Neutrophil (primary cell): ENCODE data around the gene RAPGEF2.

Experiments
- H3K27ac ChIP-seq: fragments of 200-600 bp; sonication (generic); 2 replicates; pipeline ENCODE4 v1.5.1; 2016; ENCODE audit warnings: mild to moderate bottlenecking, moderate library complexity
- H3K27me3 ChIP-seq: fragments of 200-600 bp; sonication (generic); 2 replicates; pipeline ENCODE4 v1.6.0; 2016; ENCODE audit warnings: mild to moderate bottlenecking
- H3K36me3 ChIP-seq: fragments of 200-600 bp; sonication (generic); 2 replicates; pipeline ENCODE4 v1.5.1; 2017
- H3K4me1 ChIP-seq, 2 experiments: fragments of 200-600 bp in 1 of 2; sonication (generic) in 1 of 2; 1 replicate in 1 of 2; 2 replicates in 1 of 2; pipeline versions ENCODE4 v1.5.1 to v1.6.1; 2013 to 2016; ENCODE audit warnings: low read depth in 1 of 2, low read length in 1 of 2, mild to moderate bottlenecking in 1 of 2, moderate library complexity in 1 of 2; ENCODE audit not compliant: control insufficient read depth in 1 of 2, insufficient read depth in 1 of 2
- H3K4me3 ChIP-seq, 2 experiments: fragments of 200-600 bp in 1 of 2; sonication (generic) in 1 of 2; 1 replicate in 1 of 2; 2 replicates in 1 of 2; pipeline ENCODE4 v1.5.1; 2013 to 2016; ENCODE audit warnings: low read depth in 1 of 2, low read length in 1 of 2, mild to moderate bottlenecking in 1 of 2, moderate library complexity in 1 of 2
- H3K9me3 ChIP-seq: fragments of 200-600 bp; sonication (generic); 2 replicates; pipeline ENCODE4 v1.5.1; 2016
- TF ChIP-seq, protein P1 (sequence below): fragments of 200-600 bp; sonication (generic); IDR thresholded peaks from 2 replicates; pipeline ENCODE4 v1.5.1; 2016; ENCODE audit warnings: antibody characterized with exemption

The RAPGEF2 gene

GRCh38 chr4:159267869-159268285 lies 165.0 kb downstream of the RAPGEF2 start:
- Histone ChIP-seq H3K27me3 (no peaks in the 10 kb centered on the region), H3K9me3 (no peaks in the 10 kb centered on the region), H3K36me3 (no peaks in the 10 kb centered on the region), H3K27ac (no peak overlapping the region), H3K4me1 (peaks cover 14 to 50% of the 10 kb centered on the region in 2 experiments), H3K4me3 (no peak overlapping the region)
- TF ChIP-seq, protein P1, sequence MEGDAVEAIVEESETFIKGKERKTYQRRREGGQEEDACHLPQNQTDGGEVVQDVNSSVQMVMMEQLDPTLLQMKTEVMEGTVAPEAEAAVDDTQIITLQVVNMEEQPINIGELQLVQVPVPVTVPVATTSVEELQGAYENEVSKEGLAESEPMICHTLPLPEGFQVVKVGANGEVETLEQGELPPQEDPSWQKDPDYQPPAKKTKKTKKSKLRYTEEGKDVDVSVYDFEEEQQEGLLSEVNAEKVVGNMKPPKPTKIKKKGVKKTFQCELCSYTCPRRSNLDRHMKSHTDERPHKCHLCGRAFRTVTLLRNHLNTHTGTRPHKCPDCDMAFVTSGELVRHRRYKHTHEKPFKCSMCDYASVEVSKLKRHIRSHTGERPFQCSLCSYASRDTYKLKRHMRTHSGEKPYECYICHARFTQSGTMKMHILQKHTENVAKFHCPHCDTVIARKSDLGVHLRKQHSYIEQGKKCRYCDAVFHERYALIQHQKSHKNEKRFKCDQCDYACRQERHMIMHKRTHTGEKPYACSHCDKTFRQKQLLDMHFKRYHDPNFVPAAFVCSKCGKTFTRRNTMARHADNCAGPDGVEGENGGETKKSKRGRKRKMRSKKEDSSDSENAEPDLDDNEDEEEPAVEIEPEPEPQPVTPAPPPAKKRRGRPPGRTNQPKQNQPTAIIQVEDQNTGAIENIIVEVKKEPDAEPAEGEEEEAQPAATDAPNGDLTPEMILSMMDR: no peak

GRCh38 chr4:159268607-159269006 lies 165.7 kb downstream of the RAPGEF2 start:
- no peak overlapping the region for H3K4me3 ChIP-seq
- H3K27ac ChIP-seq: no peak overlapping the region

DNA sequence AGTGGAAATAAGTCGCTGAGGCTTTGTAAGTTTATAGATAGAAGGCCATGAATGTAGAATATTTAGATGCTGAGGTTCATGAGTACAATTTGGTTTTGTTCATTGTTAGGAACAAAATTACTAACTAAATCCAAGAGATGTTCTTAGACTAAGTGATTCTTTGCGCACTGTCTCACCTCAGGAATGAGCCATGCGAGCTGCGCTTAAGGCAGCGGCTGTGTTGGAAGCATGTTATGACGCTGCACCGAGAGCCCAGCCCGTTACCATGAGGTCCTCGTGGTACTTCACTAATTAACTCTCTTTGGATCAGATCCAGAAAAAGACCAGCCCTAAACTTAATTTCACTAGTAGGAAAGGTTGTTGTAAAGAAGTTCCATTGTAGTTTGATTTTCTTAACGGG lies 166.2 kb downstream of the RAPGEF2 start:
- TF ChIP-seq, protein P1: no peak
- H3K27me3 ChIP-seq: no peaks in the 10 kb centered on the region
- no peaks in the 10 kb centered on the region for H3K36me3 ChIP-seq
- peaks cover 14 to 54% of the 10 kb centered on the region in 2 experiments for H3K4me1 ChIP-seq
- H3K4me3 ChIP-seq: no peak overlapping the region
- H3K9me3 ChIP-seq: no peaks in the 10 kb centered on the region
- no peak overlapping the region for H3K27ac ChIP-seq

More at GRCh38 chr4:159268607-159269006, 165.7 kb downstream of the RAPGEF2 start:
- H3K9me3 ChIP-seq: no peaks in the 10 kb centered on the region
- H3K27me3 ChIP-seq: no peaks in the 10 kb centered on the region
- H3K4me1 ChIP-seq: peaks cover 14 to 54% of the 10 kb centered on the region in 2 experiments
- TF ChIP-seq, protein P1: no peak
- no peaks in the 10 kb centered on the region for H3K36me3 ChIP-seq

DNA sequence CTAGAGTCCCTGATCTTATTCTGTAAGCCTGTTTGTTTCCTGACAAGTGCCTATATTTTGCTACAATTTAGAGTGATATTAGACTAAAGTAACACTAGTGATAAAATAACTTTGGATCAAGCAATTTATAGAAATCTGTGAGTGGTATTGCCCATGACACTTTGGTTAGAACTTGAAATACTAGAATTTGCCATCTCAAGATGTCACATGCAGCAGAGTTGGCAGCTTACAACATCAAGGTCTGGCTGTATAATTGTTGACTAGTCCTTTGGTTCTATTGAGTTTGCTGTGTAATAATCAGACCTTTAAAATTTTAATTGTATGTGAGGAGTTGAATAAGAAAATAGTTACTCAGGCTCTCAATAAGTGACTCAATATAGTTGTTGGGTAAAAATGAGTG lies 167.1 kb downstream of the RAPGEF2 start:
- Histone ChIP-seq H3K27me3 (no peaks in the 10 kb centered on the region), H3K36me3 (no peaks in the 10 kb centered on the region), H3K4me3 (no peak overlapping the region), H3K27ac (peak overlapping the region; percentile 6), H3K9me3 (no peaks in the 10 kb centered on the region), H3K4me1 (peaks cover 14 to 54% of the 10 kb centered on the region in 2 experiments)
- TF ChIP-seq, protein P1: no peak

- Histone ChIP-seq H3K27me3 (no peaks in the 10 kb centered on the region), H3K36me3 (no peaks in the 10 kb centered on the region), H3K27ac (peak overlapping the region; percentile 55), H3K9me3 (no peaks in the 10 kb centered on the region), H3K4me1 (peaks cover 14 to 53% of the 10 kb centered on the region in 2 experiments), H3K4me3 (no peak overlapping the region)
- TF ChIP-seq, protein P1: no peak
These were observed 169.0 kb downstream of the RAPGEF2 start for GRCh38 chr4:159271856-159272255.
